GM12872 (cell line): ENCODE results near the gene SUFU.

Source experiments
- CTCF ChIP-seq: IDR thresholded peaks from 3 replicates; pipeline ENCODE4 v1.5.1; 2011; ENCODE audit warnings: low read depth, mild to moderate bottlenecking, low read length, moderate library complexity; ENCODE audit not compliant: insufficient read depth

SUFU gene

GRCh38 chr10:102654566-102654965 is 150.8 kb downstream of the SUFU start:
- TF ChIP-seq CTCF: no peak

GRCh38 chr10:102654969-102655368 is 151.2 kb downstream of the SUFU start:
- TF ChIP-seq CTCF: no peak

- TF ChIP-seq CTCF: no peak
Observed at GRCh38 chr10:102656026-102656425, 152.3 kb downstream of the SUFU start.

GRCh38 chr10:102656791-102657371 is 153.1 kb downstream of the SUFU start:
- no peak for TF ChIP-seq CTCF

GRCh38 chr10:102657451-102657850 is 153.7 kb downstream of the SUFU start:
- TF ChIP-seq CTCF: no peak

GRCh38 chr10:102657984-102658724 is 154.4 kb downstream of the SUFU start:
- no peak for TF ChIP-seq CTCF

GRCh38 chr10:102658802-102659201 is 155.0 kb downstream of the SUFU start:
- TF ChIP-seq CTCF: no peak
